GM18498 (cell line): ENCODE results near the gene CELF5.
"Not testable (repeated sequence)": the region's sequence is repeated elsewhere in the genome, so short reads cannot be mapped to it uniquely, and the experiment has no call there.

Source experiments
- ATAC-seq: cut with Tn5 transposase; IDR thresholded peaks from one replicate; pipeline ENCODE4 v1.9.1; 2021; ENCODE audit warnings: mild to moderate bottlenecking, moderate library complexity; ENCODE audit not compliant: unreplicated experiment

Gene CELF5

GRCh38 chr19:3319643-3320353 lies 95.3 kb downstream of the CELF5 start:
- no peak for ATAC-seq

GRCh38 chr19:3320354-3320670 lies 95.9 kb downstream of the CELF5 start:
- no peak for ATAC-seq

- no peak for ATAC-seq
Measured at GRCh38 chr19:3320853-3321252, 96.4 kb downstream of the CELF5 start.

GRCh38 chr19:3321696-3322095 lies 97.2 kb downstream of the CELF5 start:
- no peak for ATAC-seq

GRCh38 chr19:3322199-3322978 lies 97.9 kb downstream of the CELF5 start:
- no peak for ATAC-seq

GRCh38 chr19:3323026-3323425 lies 98.6 kb downstream of the CELF5 start:
- no peak for ATAC-seq

- no peak for ATAC-seq
Measured at GRCh38 chr19:3323658-3324057, 99.2 kb downstream of the CELF5 start.

- ATAC-seq, result no peak
Measured at GRCh38 chr19:3324405-3324856, 100.0 kb downstream of the CELF5 start.

GRCh38 chr19:3325451-3325850 lies 101.0 kb downstream of the CELF5 start:
- ATAC-seq, result no peak

GRCh38 chr19:3328743-3329142 lies 104.3 kb downstream of the CELF5 start:
- ATAC-seq, result no peak

GRCh38 chr19:3330047-3330446 lies 105.6 kb downstream of the CELF5 start:
- no peak for ATAC-seq

- ATAC-seq, result not testable (repeated sequence)
Measured at GRCh38 chr19:3332232-3332631, 107.8 kb downstream of the CELF5 start.

GRCh38 chr19:3333020-3333583 lies 108.6 kb downstream of the CELF5 start:
- ATAC-seq, result no peak

- no peak for ATAC-seq
Measured at GRCh38 chr19:3333662-3334061, 109.2 kb downstream of the CELF5 start.

- ATAC-seq, result not testable (repeated sequence)
Measured at GRCh38 chr19:3334749-3335430, 110.4 kb downstream of the CELF5 start.

GRCh38 chr19:3335431-3336350 lies 111.2 kb downstream of the CELF5 start:
- ATAC-seq, result no peak

GRCh38 chr19:3336351-3336679 lies 111.9 kb downstream of the CELF5 start:
- ATAC-seq, result no peak

- no peak for ATAC-seq
Measured at GRCh38 chr19:3336680-3337523, 112.4 kb downstream of the CELF5 start.

- no peak for ATAC-seq
Measured at GRCh38 chr19:3338541-3339181, 114.2 kb downstream of the CELF5 start.
